NCI-H524 treated with DMSO at 0.1 percent for 48 hours (cell line): Measurements from ENCODE around the gene ATG12.
A peak's percentile ranks its signal among the peaks of the same experiment; 100 is the strongest.
"Not testable (repeated sequence)": the region's sequence is repeated elsewhere in the genome, so short reads cannot be mapped to it uniquely, and the experiment has no call there.

Experiments
- DNase-seq: peaks from one replicate; lab custom pipeline; 2025; lab: John Stamatoyannopoulos, UW

The ATG12 gene

DNA sequence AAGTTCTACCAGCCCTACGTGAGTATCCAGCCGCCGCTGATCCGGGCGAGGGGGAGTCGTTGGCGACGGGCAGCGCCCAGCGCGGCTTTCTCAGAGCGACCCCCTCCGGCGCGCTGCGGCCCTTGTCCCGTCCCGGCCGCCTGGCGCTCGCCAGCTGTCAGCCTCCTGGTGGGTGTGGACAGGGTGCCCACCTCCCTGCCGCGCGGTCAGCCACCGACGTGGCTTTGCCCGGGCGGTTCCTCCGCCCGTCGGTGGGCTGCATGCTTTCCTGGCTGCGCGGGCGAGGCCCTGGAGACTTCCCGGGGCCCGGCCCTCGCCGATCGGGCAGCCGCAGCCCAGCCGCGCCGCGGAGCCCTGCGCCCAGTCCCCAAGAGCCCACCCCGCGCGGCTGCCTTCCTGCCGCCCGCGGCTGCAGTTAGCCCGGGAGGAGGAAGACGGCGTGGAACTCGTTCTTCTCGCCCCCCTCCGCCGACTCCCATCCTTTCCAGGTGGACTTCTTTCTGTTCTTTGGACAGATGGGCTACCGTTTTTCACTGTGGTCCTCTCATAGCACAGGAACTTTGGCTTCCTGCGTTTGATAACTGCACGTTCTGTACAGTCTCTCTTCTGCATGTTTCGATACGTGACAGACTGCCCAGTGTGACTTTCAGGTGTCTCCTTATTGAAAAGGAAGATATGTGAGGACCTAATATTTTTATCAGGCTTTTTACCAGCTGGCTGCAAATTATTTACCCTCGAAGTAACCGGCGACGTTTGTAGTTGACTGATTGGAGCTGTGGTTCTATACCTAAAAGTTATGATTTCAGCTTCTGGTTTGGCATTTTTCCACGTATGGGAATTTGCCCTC is 947 bp upstream of the ATG12 start:
- peak; percentile 38 for DNase-seq

DNA sequence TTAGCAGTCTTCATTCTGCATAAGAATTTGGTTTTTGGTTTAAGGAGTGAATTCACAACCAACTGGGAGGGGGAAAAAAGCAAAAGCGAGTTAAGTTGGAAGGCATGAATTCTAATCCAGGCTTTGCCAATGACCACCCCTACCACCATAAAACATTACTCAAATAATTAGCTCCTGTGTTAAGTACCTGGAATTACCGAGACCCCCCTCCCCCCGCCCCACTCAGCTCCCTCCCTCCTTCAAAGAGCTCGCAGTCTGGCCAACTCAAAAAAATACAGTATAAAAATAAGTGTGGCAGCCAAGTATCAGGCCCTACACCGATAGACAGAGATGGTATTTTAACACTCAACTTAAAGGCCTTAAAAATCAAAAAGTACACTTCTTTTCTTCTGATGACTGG is 492 bp downstream of the ATG12 start:
- no peak for DNase-seq

DNA sequence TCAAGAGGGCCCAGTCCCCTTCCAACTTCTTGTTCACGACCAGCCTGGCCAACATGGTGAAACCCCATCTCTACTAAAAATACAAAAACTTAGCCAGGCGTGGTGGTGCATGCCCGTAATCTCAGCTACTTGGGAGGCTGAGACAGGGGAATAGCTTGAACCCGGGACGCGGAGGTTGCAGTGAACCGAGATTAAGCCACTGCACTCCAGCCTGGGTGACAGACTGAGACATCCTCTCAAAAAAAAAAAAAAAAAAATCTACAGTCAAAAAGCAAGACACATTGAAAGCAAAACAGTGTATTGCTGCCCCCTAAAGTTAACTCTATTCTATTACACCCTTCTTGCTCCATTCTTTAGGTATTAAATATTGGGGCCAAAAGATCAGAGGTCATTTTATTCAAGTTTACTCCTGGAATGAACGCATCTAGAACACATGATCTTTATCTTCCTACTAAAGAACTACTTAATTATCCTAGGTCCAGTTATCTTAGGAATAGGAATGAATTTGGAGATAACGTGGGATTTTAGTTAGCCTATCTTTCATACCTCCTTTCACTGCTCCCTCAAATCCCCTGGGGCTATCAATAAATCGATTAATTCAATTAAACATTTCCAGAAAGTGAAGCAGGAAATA is 2.4 kb downstream of the ATG12 start:
- DNase-seq: peak; percentile 29

DNA sequence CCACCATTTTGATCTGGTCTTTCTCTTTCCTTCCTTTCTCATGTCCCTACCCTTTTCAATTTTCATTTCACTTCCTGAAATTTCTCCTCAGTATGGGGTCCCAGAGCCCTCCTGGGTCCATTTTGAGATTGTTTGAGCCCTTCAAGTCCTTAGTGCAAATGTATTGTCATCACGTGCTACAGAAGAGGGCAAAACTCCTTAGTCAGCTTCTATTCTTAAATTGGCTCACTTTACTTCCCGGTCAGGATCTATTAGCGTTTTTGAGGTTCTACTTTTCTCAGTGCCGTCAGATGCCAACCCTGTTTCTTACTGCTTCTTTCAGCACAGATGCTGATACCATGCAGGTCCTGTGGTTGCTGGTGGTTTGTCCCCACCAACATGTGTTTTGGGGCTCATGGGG is 5.9 kb downstream of the ATG12 start:
- no peak for DNase-seq

DNA sequence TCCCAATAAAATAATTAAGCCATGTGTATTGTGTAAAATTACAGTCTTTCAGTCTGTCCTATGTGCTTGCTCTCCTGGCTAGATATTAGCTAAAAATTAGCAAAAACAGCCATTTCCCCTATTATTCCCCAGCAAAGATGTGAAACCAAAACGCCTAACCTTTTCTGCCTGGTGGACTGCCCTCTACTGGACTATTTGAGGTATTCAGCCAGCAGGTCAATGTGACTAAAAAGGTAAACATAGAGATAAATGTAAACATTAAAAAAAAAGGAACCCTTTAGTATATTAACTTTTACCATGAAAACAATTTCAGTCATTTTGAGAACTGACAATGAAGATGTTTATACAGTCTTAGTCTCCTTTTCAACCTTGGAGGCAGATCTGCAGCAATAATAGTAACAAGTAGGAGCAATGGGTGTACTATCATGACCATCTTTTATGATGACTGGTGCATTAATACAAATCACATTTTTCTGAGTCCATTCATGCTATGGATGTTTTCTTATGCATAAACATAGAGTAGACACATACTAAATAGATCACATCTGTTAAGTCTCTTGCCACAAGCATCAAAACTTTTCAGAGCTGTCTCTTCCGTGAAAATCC is 10.1 kb downstream of the ATG12 start:
- no peak for DNase-seq

DNA sequence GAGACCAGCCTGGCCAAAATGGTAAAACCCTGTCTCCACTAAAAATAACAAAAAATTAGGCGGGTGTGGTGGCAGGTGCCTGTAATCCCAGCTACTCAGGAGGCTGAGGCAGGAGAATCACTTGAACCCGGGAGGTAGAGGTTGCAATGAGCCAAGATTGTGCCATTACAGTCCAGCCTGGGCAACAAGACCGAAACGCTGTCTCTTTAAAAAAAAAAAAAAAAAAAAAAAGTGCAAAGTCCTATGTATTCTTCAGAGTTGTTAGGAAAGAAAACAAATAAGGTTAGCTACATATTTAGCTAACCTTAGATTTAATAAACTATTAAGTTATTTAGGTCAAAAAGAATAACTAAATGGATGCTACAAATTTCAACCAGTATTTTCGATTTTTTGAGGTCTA is 11.5 kb downstream of the ATG12 start:
- no peak for DNase-seq

DNA sequence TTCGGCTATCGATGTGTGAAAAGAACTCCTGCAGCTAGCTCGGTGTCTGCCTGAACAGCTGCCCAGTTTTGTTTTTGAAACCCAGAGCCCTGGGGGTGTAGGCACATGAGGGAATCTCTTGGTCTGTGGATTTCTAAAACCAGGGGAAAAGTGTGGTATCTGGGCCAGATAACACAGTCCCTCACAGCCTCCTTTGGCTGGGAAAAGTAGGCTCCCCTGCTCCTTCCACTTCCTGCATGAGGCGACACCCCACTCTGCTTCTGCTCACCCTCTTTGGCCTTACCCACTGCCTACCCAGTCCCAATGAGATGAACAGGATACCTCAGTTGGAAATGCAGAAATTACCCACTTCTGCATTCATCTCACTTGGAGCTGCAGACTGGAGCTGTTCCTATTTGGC is 15.4 kb downstream of the ATG12 start:
- DNase-seq: no peak

DNA sequence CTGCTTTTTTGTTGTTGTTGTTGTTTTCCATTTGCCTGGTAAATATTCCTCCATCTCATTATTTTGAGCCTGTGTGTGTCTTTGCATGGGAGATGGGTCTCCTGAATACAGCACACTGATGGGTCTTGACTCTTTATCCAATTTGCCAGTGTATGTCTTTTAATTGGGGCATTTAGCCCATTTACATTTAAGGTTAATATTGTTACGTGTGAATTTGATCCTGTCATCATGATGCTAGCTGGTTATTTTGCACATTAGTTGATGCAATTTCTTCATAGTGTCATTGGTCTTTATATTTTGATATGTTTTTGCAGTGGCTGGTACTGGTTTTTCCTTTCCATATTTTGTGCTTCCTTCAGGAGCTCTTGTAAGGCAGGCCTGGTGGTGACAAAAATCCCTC is 16.4 kb downstream of the ATG12 start:
- DNase-seq: not testable (repeated sequence)

DNA sequence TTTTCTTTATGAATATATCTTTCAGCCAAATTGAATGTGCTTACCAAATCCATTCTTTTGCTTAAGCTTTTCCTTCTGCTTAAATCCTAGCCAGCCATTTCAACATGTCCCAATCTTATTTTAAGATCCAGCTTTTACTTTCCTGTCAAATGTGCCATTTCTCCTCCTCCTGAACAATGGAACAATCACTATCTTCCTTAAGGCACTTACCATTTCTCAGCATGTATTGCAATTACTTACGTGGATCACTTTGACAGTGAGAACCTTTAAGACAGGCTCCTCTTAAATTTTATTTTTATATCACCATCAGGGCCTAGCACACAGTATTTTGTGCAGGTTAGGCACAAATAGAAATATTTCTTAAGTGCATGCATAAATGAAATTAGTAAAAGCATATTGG is 20.5 kb downstream of the ATG12 start:
- DNase-seq: no peak

DNA sequence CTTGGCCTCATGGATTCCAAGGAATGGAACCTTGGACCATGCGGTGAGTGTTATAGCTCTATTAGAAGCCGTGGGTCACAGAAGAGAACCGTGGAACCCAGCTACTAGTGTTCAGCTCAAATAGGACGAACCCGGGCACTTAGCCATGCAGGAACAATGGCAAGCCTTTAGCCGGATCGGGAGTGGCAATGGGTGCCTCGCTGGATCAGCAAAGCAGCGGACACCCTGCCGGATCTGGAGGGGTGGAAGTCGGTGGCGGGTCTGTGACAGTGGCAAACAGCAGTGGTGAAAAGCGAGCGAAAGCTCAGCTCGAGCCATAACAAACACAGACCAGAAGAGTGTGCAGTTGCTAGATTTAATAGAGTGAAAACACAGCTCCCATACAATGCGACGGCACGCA is 22.5 kb downstream of the ATG12 start:
- no peak for DNase-seq

DNA sequence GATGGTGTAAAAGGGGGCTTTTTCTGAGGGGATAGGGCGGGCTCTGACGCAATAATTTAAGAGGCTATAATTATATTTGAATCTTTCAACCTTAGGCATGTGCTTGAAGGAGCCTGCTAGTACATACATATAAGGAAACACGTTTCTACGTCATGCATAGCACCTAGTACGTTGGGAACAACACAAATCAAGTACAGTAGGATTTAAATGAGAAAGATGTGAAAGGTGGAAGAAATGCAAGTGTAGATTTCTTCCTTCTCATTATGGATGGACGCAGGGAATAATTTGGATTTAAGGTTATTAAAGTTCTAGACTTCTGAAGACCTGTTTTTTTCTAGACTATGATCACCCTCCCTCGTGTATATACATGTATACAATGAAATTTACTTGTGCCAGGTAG is 24.0 kb downstream of the ATG12 start:
- DNase-seq: no peak

DNA sequence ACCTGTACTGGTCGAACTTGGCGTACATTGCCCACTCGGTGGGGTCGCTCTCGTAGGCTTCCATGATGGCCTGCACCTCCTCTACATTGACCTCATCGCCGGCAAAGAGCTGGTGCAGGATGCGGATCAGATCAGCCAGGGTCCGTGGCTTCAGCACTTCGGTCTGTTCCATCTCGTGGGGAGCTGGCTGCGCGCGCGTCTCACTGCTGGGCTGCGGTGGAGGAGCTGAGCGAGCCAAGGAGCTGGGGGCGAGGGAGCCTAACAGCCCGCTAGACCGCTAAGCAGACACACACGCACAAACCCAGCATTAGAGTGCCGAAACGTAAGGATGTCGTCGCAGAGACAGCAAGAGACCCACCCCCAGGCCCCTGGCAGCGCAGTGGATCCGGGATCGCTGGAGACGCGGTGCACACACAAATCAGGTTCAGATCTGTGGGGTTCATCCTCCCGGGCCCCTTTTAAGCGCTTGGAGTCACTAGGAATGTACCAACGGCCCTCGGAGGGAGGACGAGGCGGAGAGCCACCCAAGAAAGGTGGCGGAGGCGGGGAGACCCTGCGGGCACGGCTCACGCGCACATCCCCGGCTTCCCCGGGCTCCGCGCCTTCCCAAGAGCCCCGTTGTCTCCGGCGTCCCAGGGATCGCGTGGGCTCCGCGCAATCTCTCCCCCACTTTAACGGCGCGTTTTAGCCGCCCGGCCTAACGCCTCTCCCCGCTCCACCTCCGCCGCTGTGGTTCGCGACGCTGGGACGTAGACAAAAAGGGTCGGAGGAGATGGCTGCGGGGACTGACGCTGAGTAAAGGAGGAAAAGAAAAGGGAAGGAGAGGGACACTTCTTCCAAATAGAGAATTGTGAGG is 24.9 kb downstream of the ATG12 start, which contains the start of gene CDO1:
CDO1 (minus strand) TSS at position 434 of the 856 bp plus-strand sequence; CDS start at position 172, 262 bp downstream.
- DNase-seq: no peak

DNA sequence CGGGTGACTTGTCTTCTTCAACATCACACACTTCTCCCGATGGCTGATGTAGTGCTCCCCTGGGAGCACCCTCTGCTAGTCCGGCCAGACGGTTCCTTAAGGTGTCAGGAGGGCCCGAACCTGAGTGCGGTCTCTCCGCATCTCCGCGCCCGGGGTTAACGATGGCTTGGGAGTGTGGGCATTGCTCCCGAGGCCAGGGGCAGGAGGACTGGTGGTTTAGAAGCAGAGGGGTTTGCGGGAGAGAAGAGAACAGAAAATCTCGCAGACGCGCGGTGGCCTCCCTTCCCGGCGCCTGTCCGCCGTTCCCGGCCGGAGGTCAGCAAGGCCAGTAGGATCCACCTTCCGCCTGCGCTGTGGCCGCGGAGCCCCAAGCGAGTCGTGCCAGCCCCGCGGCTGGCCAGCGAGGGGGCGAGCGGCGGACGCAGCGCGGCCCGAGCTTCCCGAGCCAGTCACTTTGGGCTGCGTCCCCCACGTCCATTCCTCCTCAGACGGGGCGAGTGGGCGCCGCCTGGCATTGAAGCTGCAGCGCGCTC is 25.6 kb downstream of the ATG12 start:
- DNase-seq: no peak

DNA sequence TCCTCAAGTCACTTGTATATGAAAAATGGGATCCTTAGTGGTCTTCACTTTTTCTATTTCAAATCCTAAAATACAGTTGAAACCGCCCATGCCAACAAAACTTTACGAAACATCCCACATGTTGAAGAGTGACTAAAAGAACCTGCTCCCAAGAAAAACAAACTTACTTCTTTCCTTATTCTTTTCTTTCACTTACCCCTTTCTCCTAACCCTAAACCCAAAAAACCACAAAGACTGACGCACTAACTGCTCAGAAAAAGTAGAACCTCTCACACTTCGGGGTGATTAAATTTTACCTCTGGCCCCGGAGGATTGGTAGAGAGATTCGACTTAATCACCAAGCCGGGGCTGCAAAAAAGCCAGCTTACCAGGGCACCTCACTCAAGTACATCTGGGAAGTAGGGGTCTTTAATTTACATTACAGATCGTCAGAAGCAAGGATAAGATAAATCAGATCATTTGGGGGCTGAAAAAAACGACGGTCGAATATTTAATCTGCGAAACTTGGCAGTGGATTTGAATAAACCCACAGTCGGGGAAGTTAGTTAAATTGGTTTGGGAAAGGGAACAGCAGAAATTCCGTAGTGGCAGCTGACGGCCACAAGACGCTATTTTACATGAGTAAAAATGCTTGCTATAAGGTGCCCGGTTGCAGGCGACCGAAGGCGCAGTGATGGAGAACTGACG is 26.2 kb downstream of the ATG12 start:
- DNase-seq: no peak

DNA sequence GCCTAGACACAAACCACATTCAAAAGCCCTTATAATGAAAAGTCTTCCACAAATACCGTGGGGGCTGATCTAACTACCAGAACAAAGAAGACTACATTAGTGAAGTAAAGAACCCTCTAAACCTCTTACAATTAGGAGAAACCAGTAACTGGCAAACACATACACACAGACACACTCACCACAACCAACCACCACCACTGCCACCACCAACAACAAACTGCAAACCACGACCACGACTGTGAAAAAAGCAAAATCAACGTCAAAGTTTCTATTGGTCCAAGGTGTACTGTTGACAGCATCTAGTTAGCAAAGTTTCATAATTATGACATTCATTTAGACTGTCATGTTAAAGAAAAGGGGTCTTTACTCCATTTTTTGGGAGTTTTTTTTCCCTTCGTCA is 27.6 kb downstream of the ATG12 start:
- DNase-seq: no peak

DNA sequence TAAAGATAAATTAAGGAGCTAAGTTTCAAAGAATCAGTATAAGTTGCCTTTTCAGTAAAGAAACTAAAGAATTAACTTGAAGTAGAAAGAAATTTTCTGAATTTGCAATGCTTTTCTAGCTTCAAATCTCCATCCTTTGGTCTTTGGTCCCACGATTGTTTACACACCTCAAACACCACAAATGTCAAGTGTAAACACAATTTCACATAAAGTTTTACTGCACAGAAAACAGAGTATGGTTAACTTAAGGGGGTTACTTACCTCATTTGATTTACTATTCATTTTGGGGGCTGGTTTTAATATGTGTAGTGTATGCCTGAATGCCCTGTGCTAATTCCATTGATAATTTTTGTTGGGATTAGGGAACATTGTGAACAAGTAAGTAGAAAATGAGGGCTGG is 29.0 kb downstream of the ATG12 start:
- no peak for DNase-seq

DNA sequence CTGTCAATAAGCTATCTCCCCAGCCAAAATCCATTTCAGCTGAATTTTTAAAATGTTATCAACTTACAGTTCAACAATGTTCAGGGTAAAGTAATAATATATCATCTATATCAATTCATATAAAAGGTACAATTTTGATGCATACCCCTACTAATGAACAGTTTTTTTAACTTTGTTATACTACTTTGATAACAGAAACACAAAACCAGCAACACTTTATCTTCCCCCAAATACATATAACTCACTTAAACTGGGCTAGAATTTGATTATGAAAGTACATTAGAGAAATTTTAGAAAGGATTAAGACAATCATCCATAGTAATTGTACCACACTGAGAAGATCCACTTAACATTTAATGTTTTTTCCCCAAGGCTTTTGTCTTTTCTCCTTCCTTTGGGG is 30.0 kb downstream of the ATG12 start:
- DNase-seq: no peak

DNA sequence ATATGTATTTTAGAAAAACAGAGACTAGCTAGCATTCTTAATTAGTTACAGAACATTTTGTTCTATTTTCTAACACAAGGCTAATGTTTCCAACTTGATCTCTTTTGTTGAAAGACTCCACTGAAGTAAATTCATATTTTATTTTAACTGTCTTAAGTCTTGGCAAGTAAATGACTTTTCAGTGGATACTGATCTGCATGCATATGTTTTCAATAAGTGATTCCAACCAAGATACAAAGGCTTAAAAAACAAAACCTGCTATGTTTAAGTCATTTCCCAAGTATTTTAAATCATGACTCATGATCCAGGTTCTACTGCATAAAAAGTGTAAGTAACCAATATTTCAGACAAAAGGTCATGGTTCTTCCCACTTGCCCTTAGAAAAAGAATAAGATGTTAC is 30.6 kb downstream of the ATG12 start:
- DNase-seq: no peak

DNA sequence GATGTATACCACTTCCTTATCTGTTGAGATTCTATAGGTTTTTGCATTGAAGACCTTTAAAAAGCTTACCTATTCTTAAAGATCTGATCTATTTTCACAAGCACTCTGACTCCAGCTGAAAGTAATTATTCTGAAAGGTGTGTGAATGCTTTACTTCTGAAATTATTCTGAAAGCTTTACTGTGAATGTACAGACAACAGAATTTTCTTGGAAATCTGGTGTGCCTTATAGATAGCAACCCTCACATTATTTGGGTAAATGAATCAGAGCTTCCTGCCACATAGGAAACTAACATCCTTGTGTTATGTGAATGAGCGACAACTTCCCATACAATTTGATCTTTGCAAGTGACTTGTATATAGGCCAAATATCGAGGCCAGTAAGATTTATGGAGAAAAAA is 31.4 kb downstream of the ATG12 start:
- DNase-seq: no peak

DNA sequence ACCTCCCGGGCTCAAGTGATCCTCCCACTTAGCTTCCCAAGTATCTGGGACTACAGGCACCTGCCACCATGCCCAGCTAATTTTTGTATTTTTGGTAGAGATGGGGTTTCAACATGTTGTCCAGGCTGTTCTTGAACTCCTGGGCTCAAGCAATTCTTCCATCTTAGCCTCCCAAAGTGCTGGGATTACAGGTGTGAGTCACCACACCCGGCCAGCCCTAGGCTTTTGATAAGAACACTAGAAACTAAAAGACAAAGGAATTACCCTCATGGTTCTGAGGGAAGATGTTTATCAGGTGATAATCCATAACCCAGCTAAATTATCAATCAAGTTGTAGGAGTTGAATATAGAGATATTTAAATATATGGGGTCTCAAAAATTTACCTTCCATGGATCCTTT is 33.3 kb downstream of the ATG12 start:
- DNase-seq: not testable (repeated sequence)

DNA sequence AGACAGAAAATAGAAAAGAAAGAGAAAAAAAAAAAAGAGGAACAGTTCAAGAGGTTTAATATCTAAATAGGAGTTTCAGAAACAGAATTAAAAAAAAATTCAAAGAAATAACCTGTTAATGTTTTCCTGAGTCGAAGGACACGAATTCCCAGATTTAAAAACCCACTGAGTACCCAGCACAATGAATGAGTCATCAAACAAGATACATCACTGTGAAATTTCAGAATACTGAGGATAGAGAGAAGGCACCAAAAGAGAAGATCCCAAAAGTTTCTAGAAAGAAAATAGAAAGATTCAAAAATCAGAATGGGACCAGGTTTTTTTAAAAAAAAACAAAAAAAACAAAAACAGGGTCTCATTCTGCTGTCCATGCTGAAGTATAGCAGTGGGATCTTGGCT is 33.7 kb downstream of the ATG12 start:
- no peak for DNase-seq
